ENCODE data around the gene PRMT2. TPM values are rescaled to one million over a fixed set of nuclear protein-coding genes. Genes with fewer than 3 reads are reported as not detected.
A peak's percentile ranks its signal among the peaks of the same experiment; 100 is the strongest.

The PRMT2 gene
- total RNA-seq, 1 donor from 2014 or later: 151 TPM

- Mint-ChIP-seq H3K36me3 (ENCODE audit: low read depth, unreplicated experiment) (no peaks in the 10 kb centered on the region), H3K27ac (ENCODE audit: unreplicated experiment) (peak overlapping the region; percentile 31), H3K4me1 (ENCODE audit: unreplicated experiment) (peaks cover 9% of the 10 kb centered on the region), H3K9me3 (ENCODE audit: unreplicated experiment) (no peaks in the 10 kb centered on the region), H3K4me3 (ENCODE audit: unreplicated experiment) (peak overlapping the region; percentile 47), H3K27me3 (ENCODE audit: unreplicated experiment) (peaks cover 5% of the 10 kb centered on the region)
- no peak for DNase-seq (ENCODE audit: low spot score)
- no peak for TF ChIP-seq CTCF (IDR thresholded peaks at IDR 0.05; ENCODE audit: unreplicated experiment)
Measured at GRCh38 chr21:46604329-46604974, 31.0 kb upstream of the PRMT2 start.

GRCh38 chr21:46604975-46605766 is 30.3 kb upstream of the PRMT2 start, which contains the start of gene S100B:
Gene S100B, minus strand, starts transcription at chr21:46605082. Its CDS starts 2,667 bp downstream, at chr21:46602415.
- no peak for TF ChIP-seq CTCF (IDR thresholded peaks at IDR 0.05; ENCODE audit: unreplicated experiment)
- Mint-ChIP-seq H3K9me3 (ENCODE audit: unreplicated experiment) (no peaks in the 10 kb centered on the region), H3K27ac (ENCODE audit: unreplicated experiment) (peak within 1 kb of the TSS; percentile 36), H3K36me3 (ENCODE audit: low read depth, unreplicated experiment) (no peaks in the 10 kb centered on the region), H3K27me3 (ENCODE audit: unreplicated experiment) (peaks cover 2% of the 10 kb centered on the region), H3K4me1 (ENCODE audit: unreplicated experiment) (peaks cover 2% of the 10 kb centered on the region), H3K4me3 (ENCODE audit: unreplicated experiment) (peak within 1 kb of the TSS; percentile 47)
- DNase-seq (ENCODE audit: low spot score): no peak

- DNase-seq (ENCODE audit: low spot score): no peak
- no peaks in the 10 kb centered on the region for H3K9me3 Mint-ChIP-seq (ENCODE audit: unreplicated experiment)
- H3K36me3 Mint-ChIP-seq (ENCODE audit: low read depth, unreplicated experiment): no peaks in the 10 kb centered on the region
- no peaks in the 10 kb centered on the region for H3K4me1 Mint-ChIP-seq (ENCODE audit: unreplicated experiment)
- no peak for TF ChIP-seq CTCF (IDR thresholded peaks at IDR 0.05; ENCODE audit: unreplicated experiment)
- H3K4me3 Mint-ChIP-seq (ENCODE audit: unreplicated experiment): no peak overlapping the region
- H3K27ac Mint-ChIP-seq (ENCODE audit: unreplicated experiment): no peak overlapping the region
- H3K27me3 Mint-ChIP-seq (ENCODE audit: unreplicated experiment): no peaks in the 10 kb centered on the region
Measured at GRCh38 chr21:46605767-46606426, 29.6 kb upstream of the PRMT2 start.

- no peaks in the 10 kb centered on the region for H3K36me3 Mint-ChIP-seq (ENCODE audit: low read depth, unreplicated experiment)
- H3K4me1 Mint-ChIP-seq (ENCODE audit: unreplicated experiment): no peaks in the 10 kb centered on the region
- DNase-seq (ENCODE audit: low spot score): no peak
- H3K9me3 Mint-ChIP-seq (ENCODE audit: unreplicated experiment): no peaks in the 10 kb centered on the region
- H3K27me3 Mint-ChIP-seq (ENCODE audit: unreplicated experiment): no peaks in the 10 kb centered on the region
- H3K27ac Mint-ChIP-seq (ENCODE audit: unreplicated experiment): no peak overlapping the region
- no peak overlapping the region for H3K4me3 Mint-ChIP-seq (ENCODE audit: unreplicated experiment)
- TF ChIP-seq CTCF (IDR thresholded peaks at IDR 0.05; ENCODE audit: unreplicated experiment): no peak
Measured at GRCh38 chr21:46606427-46606813, 29.1 kb upstream of the PRMT2 start.
